Transverse colon (tissue), 4 donors: ENCODE results near the gene ESPL1. TPM values are rescaled to one million over a fixed set of nuclear protein-coding genes. Genes with fewer than 3 reads are reported as not detected.

ENCODE experiments used
- DNase-seq: peaks from one replicate; pipeline ENCODE4 v3.0.0-alpha.2; 2019
- H3K27ac ChIP-seq, 4 donors: fragments of 200-600 bp; sonication (generic); 2 replicates each; pipeline ENCODE4 v1.5.1; 2016 to 2018; ENCODE audit warnings: inconsistent platforms in 4 of 4
- H3K27me3 ChIP-seq: fragments of 200-600 bp; sonication (generic); 2 replicates; pipeline ENCODE4 v1.5.1; 2017; ENCODE audit warnings: inconsistent platforms
- H3K36me3 ChIP-seq, 4 donors: fragments of 200-600 bp; sonication (generic); 2 replicates each; pipeline ENCODE4 v1.5.1; 2017 to 2019; ENCODE audit warnings: inconsistent platforms in 4 of 4
- H3K4me1 ChIP-seq, 4 donors: fragments of 200-600 bp; sonication (generic); 2 replicates each; pipeline ENCODE4 v1.5.1; 2017 to 2020; ENCODE audit warnings: inconsistent platforms in 4 of 4
- H3K4me3 ChIP-seq, 4 donors: fragments of 200-600 bp; sonication (generic); 1 replicate in 1 of 4; 2 replicates in 3 of 4; pipeline versions ENCODE4 v1.5.1 to v1.6.1; 2017 to 2019; ENCODE audit warnings: inconsistent platforms in 4 of 4
- H3K9me3 ChIP-seq, 2 donors: fragments of 200-600 bp; sonication (generic); 2 replicates each; pipeline ENCODE4 v1.5.1; 2017 to 2019; ENCODE audit warnings: inconsistent platforms in 2 of 2
- CTCF ChIP-seq, 5 experiments: fragments of 200-600 bp in 3 of 5; fragments of 450-650 bp in 2 of 5; sonication (generic) in 3 of 5; IDR thresholded peaks; 1 replicate in 2 of 5; 2 replicates in 3 of 5; pipeline ENCODE4 v1.5.1; 2016 to 2017; ENCODE audit warnings: antibody characterized with exemption in 5 of 5, inconsistent platforms in 3 of 5, mild to moderate bottlenecking in 2 of 5, moderate library complexity in 1 of 5
- EP300 ChIP-seq: sonication (generic); formaldehyde crosslinking; IDR thresholded peaks from one replicate; pipeline ENCODE4 v1.6.1; 2017; ENCODE audit warnings: antibody characterized with exemption, low read depth
- POLR2A ChIP-seq: fragments of 450-650 bp; IDR thresholded peaks from one replicate; pipeline ENCODE4 v1.6.1; 2016; ENCODE audit warnings: antibody characterized with exemption, mild to moderate bottlenecking, moderate library complexity
- POLR2AphosphoS5 ChIP-seq, 3 donors: sonication (generic); formaldehyde crosslinking; IDR thresholded peaks; one replicate each; pipeline ENCODE4 v1.6.1; 2016; ENCODE audit warnings: antibody characterized with exemption in 3 of 3
- WGBS, 2 donors: methylation state at CpG; one replicate each; pipeline ENCODE4 v1.1.5; 2018; ENCODE audit warnings: low coverage in 1 of 2; 5-methylcytosine and 5-hydroxymethylcytosine counted together
- in situ Hi-C, 4 donors: fragments of 200-750 bp; cut with MboI; loops; one replicate each; pipeline versions ENCODE4 v1.15.0 to v1.15.1; 2017; ENCODE audit warnings: low sequenced_read_pairs in 3 of 4, low pct_ligation_motif_present in 1 of 4, low pct_unique_long_range_greater_than_20kb in 1 of 4
- intact Hi-C: fragments of 100-400 bp; cut with DNase I; formaldehyde crosslinking; loops from one replicate; pipeline ENCODE4 v1.15.1; 2023; ENCODE audit warnings: low total_unique reads
- total RNA-seq, 4 donors: library from RNA; depleted of rRNA; stranded (reverse); fragments of >200 nt; gene quantifications; one replicate each; pipeline ENCODE4 v1.1.0, GENCODE V29; 2016

Gene ESPL1
- total RNA-seq, 4 donors from 2014 or later: 6.5 to 31.8 (median 18.8) TPM

DNA sequence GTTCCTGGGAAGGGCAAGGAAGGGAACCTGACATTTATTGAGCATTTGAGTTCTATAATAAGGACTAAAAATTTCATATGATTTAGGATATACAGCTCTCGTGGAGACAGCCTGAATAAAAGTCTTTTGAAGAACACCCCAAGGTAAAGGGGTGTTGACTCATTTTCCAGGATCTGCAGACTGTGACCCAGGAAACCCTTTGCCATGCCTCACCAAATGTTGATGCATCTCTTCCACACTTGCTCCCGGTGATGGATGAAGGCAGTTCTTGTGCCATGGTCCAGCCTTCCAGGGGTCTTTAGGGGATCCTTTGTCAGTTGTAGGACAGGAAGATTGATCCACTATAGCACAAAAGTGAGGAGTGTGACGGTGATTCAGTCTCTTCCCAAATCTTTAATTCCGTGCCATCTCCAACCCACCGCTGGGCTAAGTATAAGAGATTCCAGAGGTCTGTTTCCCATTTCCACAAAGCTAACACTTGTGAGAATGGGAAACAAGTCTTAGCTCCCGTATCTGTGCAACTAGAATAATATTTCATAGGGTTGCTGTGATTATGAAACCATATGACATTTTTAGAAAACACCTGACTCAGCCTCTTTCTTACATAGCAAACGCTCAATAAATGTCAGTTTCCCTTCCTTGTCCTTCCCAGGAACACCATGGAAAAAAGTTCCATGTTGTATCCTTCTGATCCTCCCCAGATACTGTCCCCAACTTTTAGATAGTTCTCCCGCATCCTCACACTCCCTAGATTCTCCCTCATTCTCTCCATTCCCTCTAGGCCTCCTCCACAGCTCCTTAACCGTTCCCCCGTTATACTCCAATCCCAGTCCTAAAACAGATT, 52.5 kb downstream of the ESPL1 start:
- intact Hi-C loops (no loop called here), in situ Hi-C loops (no loop called here)
- Histone ChIP-seq H3K36me3 (peaks cover 0 to 16% (median 4%) of the 10 kb centered on the region in 4 donors), H3K4me3 (peak overlapping the region; percentile 22 to 74 (median 64)), H3K27me3 (peaks cover 5% of the 10 kb centered on the region), H3K27ac (peak overlapping the region; percentile 87 to 97 (median 92)), H3K9me3 (no peaks in the 10 kb centered on the region), H3K4me1 (peaks cover 7 to 36% (median 24%) of the 10 kb centered on the region in 4 donors)
- TF ChIP-seq EP300 (no peak), CTCF (IDR thresholded peaks at IDR 0.05) (no peak), POLR2A (no peak), POLR2AphosphoS5 (IDR thresholded peaks at IDR 0.05) (no peak)
- WGBS, 2 donors: 34 to 43% methylated on average over 9 to 10 of the region's 10 CpGs
- no peak for DNase-seq

DNA sequence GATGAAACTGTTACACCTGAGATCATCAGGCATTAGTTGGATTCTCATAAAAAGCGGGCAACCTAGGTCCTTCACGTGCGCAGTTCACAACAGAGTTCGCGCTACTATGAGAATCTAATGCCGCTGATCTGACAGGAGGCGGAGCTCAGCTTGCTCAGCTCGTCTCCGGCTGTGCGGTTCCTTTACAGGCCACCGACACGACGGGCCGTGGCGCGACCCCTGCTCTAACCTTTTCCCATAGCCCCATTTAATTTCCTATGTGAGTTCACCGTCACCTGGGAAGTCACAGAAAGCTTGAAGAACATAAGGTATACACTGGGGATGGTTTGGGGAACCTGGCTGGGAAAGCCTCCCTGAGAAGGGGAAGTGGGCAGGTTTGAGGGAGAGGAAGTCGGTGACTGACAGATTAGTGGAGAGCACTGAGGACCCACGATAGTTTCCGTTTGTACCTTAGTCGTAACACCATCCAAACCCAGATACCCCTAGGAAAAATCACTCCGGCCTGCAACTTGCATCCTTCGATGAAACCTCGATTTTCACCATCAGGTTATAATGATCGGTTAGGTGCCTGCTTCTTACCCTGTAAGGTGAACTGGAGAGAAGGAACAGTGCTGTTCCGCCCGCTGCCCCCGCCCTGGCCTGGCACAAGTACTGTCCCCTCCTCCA, 56.1 kb downstream of the ESPL1 start:
- TF ChIP-seq POLR2A (no peak), POLR2AphosphoS5 (IDR thresholded peaks at IDR 0.05) (no peak), EP300 (no peak), CTCF (IDR thresholded peaks at IDR 0.05) (no peak)
- intact Hi-C loops: no loop called here
- peak overlapping the region; percentile 9 to 77 (median 55) for H3K4me3 ChIP-seq
- peaks cover 30% of the 10 kb centered on the region for H3K27me3 ChIP-seq
- WGBS, 2 donors: 49% methylated on average over 28 of the region's 28 CpGs; no CpG with 5 or more reads in 1 of the 2 donors
- in situ Hi-C loops: no loop called here
- no peaks in the 10 kb centered on the region for H3K9me3 ChIP-seq
- H3K4me1 ChIP-seq: peaks cover 7 to 44% (median 28%) of the 10 kb centered on the region in 4 donors
- no peaks in the 10 kb centered on the region for H3K36me3 ChIP-seq
- peak overlapping the region; percentile 87 to 90 (median 90) for H3K27ac ChIP-seq
- DNase-seq: peak; percentile 53

GRCh38 chr12:53324779-53325510, 56.8 kb downstream of the ESPL1 start:
- in situ Hi-C loops: no loop called here
- peaks cover 30% of the 10 kb centered on the region for H3K27me3 ChIP-seq
- WGBS, 2 donors: 1% methylated on average over 49 of the region's 69 CpGs; no CpG with 5 or more reads in 1 of the 2 donors

More at GRCh38 chr12:53324779-53325510, 56.8 kb downstream of the ESPL1 start:
- peaks cover 7 to 42% (median 27%) of the 10 kb centered on the region in 4 donors for H3K4me1 ChIP-seq
- peak; percentile 93 for DNase-seq
- peak overlapping the region; percentile 22 to 77 (median 55) for H3K4me3 ChIP-seq
- TF ChIP-seq POLR2A: peak; percentile 62
- no peak for TF ChIP-seq EP300
- peak; percentile 72 to 91 (median 82) for TF ChIP-seq CTCF (IDR thresholded peaks at IDR 0.05)
- TF ChIP-seq POLR2AphosphoS5 (IDR thresholded peaks at IDR 0.05): peak in 2 of 3 donors; percentile 41 to 61
- no peaks in the 10 kb centered on the region for H3K36me3 ChIP-seq
- intact Hi-C loops: loop anchor here (1.0 kb wide), 1 partner anchor 19 kb away; no protein-coding TSS in a partner anchor
- H3K27ac ChIP-seq: peak overlapping the region; percentile 87 to 90 (median 90)
- no peaks in the 10 kb centered on the region for H3K9me3 ChIP-seq
